IPS-11a (cell line): ENCODE data around the gene HKDC1.
"Not testable (repeated sequence)": the region's sequence is repeated elsewhere in the genome, so short reads cannot be mapped to it uniquely, and the experiment has no call there.

Source experiments
- H3K4me3 ChIP-seq: one replicate; pipeline ENCODE4 v1.5.1; 2013; ENCODE audit warnings: low read depth, low read length, control low read depth

Gene HKDC1

GRCh38 chr10:69242040-69242851 lies 22.1 kb downstream of the HKDC1 start:
- H3K4me3 ChIP-seq = no peak overlapping the region

GRCh38 chr10:69242852-69243212 lies 22.7 kb downstream of the HKDC1 start:
- no peak overlapping the region for H3K4me3 ChIP-seq

GRCh38 chr10:69243817-69244216 lies 23.7 kb downstream of the HKDC1 start:
- H3K4me3 ChIP-seq = no peak overlapping the region

GRCh38 chr10:69246036-69246435 lies 25.9 kb downstream of the HKDC1 start:
- H3K4me3 ChIP-seq = no peak overlapping the region

GRCh38 chr10:69246581-69247312 lies 26.6 kb downstream of the HKDC1 start:
- H3K4me3 ChIP-seq = no peak overlapping the region

- H3K4me3 ChIP-seq = no peak overlapping the region
These were observed 27.2 kb downstream of the HKDC1 start for GRCh38 chr10:69247313-69247710.

GRCh38 chr10:69248117-69248730 lies 28.1 kb downstream of the HKDC1 start:
- no peak overlapping the region for H3K4me3 ChIP-seq

- no peak overlapping the region for H3K4me3 ChIP-seq
These were observed 29.9 kb downstream of the HKDC1 start for GRCh38 chr10:69250041-69250440.

- H3K4me3 ChIP-seq = not testable (repeated sequence)
These were observed 31.3 kb downstream of the HKDC1 start for GRCh38 chr10:69251417-69251816.

GRCh38 chr10:69253171-69253570 lies 33.0 kb downstream of the HKDC1 start:
- no peak overlapping the region for H3K4me3 ChIP-seq

- H3K4me3 ChIP-seq = no peak overlapping the region
These were observed 34.7 kb downstream of the HKDC1 start for GRCh38 chr10:69254877-69255276.

GRCh38 chr10:69259547-69260243 lies 39.6 kb downstream of the HKDC1 start:
- no peak overlapping the region for H3K4me3 ChIP-seq

GRCh38 chr10:69261184-69261583 lies 41.1 kb downstream of the HKDC1 start:
- H3K4me3 ChIP-seq = no peak overlapping the region

- no peak overlapping the region for H3K4me3 ChIP-seq
These were observed 42.2 kb downstream of the HKDC1 start for GRCh38 chr10:69262292-69262751.

- H3K4me3 ChIP-seq = no peak overlapping the region
These were observed 45.4 kb downstream of the HKDC1 start for GRCh38 chr10:69265521-69265920.

GRCh38 chr10:69268761-69269416 lies 48.8 kb downstream of the HKDC1 start:
- H3K4me3 ChIP-seq = no peak overlapping the region

GRCh38 chr10:69269761-69270160 lies 49.6 kb downstream of the HKDC1 start:
- no peak overlapping the region for H3K4me3 ChIP-seq

- H3K4me3 ChIP-seq = no peak overlapping the region
These were observed 50.9 kb downstream of the HKDC1 start for GRCh38 chr10:69270990-69271389.

GRCh38 chr10:69272624-69273023 lies 52.5 kb downstream of the HKDC1 start:
- no peak overlapping the region for H3K4me3 ChIP-seq

GRCh38 chr10:69275444-69275843 lies 55.3 kb downstream of the HKDC1 start:
- no peak overlapping the region for H3K4me3 ChIP-seq

- H3K4me3 ChIP-seq = no peak overlapping the region
These were observed 56.4 kb downstream of the HKDC1 start for GRCh38 chr10:69276503-69276902.
